Gastrocnemius medialis (tissue), 4 donors: ENCODE results near the gene KIF20B. TPM values are rescaled to one million over a fixed set of nuclear protein-coding genes. Genes with fewer than 3 reads are reported as not detected.

Source experiments
- ATAC-seq, 2 donors: fragments of 150-250 bp; one replicate each; pipeline ENCODE4 v1.9.1; 2016
- DNase-seq, 2 donors: peaks; one replicate each; pipeline ENCODE4 v3.0.0-alpha.2; 2019
- H3K27ac ChIP-seq, 4 donors: fragments of 200-600 bp; sonication (generic); 1 replicate in 1 of 4; 2 replicates in 3 of 4; pipeline ENCODE4 v1.5.1; 2016 to 2018; ENCODE audit warnings: mild to moderate bottlenecking in 2 of 4, moderate library complexity in 1 of 4
- H3K27me3 ChIP-seq, 3 donors: fragments of 200-600 bp; sonication (generic) in 2 of 3; 1 replicate in 1 of 3; 2 replicates in 2 of 3; pipeline versions ENCODE4 v1.5.1 to v1.6.0; 2016 to 2019; ENCODE audit warnings: mild to moderate bottlenecking in 1 of 3, moderate library complexity in 1 of 3
- H3K36me3 ChIP-seq, 2 donors: fragments of 200-600 bp; sonication (generic) in 1 of 2; one replicate each; pipeline ENCODE4 v1.5.1; 2017 to 2018
- H3K4me1 ChIP-seq, 2 donors: fragments of 200-600 bp; sonication (generic) in 1 of 2; one replicate each; pipeline ENCODE4 v1.5.1; 2016 to 2017; ENCODE audit warnings: mild to moderate bottlenecking in 2 of 2
- H3K4me3 ChIP-seq, 4 donors: fragments of 200-600 bp; sonication (generic) in 3 of 4; 1 replicate in 1 of 4; 2 replicates in 3 of 4; pipeline ENCODE4 v1.5.1; 2016 to 2019; ENCODE audit warnings: mild to moderate bottlenecking in 2 of 4
- H3K9me3 ChIP-seq, 3 donors: fragments of 200-600 bp; sonication (generic) in 2 of 3; 1 replicate in 1 of 3; 2 replicates in 2 of 3; pipeline ENCODE4 v1.5.1; 2016 to 2019
- POLR2A ChIP-seq, 2 donors: fragments of 450-650 bp; IDR thresholded peaks; one replicate each; pipeline ENCODE4 v1.6.1; 2017; ENCODE audit warnings: antibody characterized with exemption in 2 of 2, mild to moderate bottlenecking in 2 of 2, moderate library complexity in 2 of 2
- in situ Hi-C, 4 donors: fragments of 200-750 bp; cut with MboI; loops; one replicate each; pipeline versions ENCODE4 v1.15.0 to v1.8.0; 2017; ENCODE audit warnings: low sequenced_read_pairs in 4 of 4
- intact Hi-C: fragments of 100-400 bp; cut with DNase I; formaldehyde crosslinking; loops from one replicate; pipeline ENCODE4 v1.15.1; 2023; ENCODE audit warnings: low total_unique reads
- total RNA-seq, 4 donors: library from RNA; depleted of rRNA; stranded (reverse); fragments of >200 nt; gene quantifications; one replicate each; pipeline versions ENCODE4 v1.1.0 to v1.2.3, GENCODE V29; 2016
- TF ChIP-seq, protein P1 (sequence below), 5 experiments: fragments of 450-650 bp in 3 of 5; fragments of 200-600 bp in 2 of 5; sonication (generic) in 2 of 5; IDR thresholded peaks in 4 of 5; conservative IDR thresholded peaks in 1 of 5; 1 replicate in 4 of 5; 2 replicates in 1 of 5; pipeline ENCODE4 v1.5.1; 2016 to 2019; ENCODE audit warnings: antibody characterized with exemption in 5 of 5, mild to moderate bottlenecking in 3 of 5, moderate library complexity in 3 of 5

Gene KIF20B
- total RNA-seq, 4 donors from 2014 or later, result 0.65 to 1.0 (median 0.86) TPM

GRCh38 chr10:89773081-89773480, 71.7 kb downstream of the KIF20B start:
- TF ChIP-seq, protein P1, sequence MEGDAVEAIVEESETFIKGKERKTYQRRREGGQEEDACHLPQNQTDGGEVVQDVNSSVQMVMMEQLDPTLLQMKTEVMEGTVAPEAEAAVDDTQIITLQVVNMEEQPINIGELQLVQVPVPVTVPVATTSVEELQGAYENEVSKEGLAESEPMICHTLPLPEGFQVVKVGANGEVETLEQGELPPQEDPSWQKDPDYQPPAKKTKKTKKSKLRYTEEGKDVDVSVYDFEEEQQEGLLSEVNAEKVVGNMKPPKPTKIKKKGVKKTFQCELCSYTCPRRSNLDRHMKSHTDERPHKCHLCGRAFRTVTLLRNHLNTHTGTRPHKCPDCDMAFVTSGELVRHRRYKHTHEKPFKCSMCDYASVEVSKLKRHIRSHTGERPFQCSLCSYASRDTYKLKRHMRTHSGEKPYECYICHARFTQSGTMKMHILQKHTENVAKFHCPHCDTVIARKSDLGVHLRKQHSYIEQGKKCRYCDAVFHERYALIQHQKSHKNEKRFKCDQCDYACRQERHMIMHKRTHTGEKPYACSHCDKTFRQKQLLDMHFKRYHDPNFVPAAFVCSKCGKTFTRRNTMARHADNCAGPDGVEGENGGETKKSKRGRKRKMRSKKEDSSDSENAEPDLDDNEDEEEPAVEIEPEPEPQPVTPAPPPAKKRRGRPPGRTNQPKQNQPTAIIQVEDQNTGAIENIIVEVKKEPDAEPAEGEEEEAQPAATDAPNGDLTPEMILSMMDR (IDR thresholded peaks at IDR 0.05 in 4 of 5, conservative IDR thresholded peaks at IDR 0.05 in 1 of 5), result no peak
- no peak for TF ChIP-seq POLR2A (IDR thresholded peaks at IDR 0.05)
- DNase-seq (no peak), ATAC-seq (no peak)
- Histone ChIP-seq H3K9me3 (peaks cover 0 to 5% (median 0%) of the 10 kb centered on the region in 3 donors), H3K4me1 (no peaks in the 10 kb centered on the region), H3K36me3 (no peaks in the 10 kb centered on the region), H3K27ac (no peak overlapping the region), H3K4me3 (no peak overlapping the region), H3K27me3 (no peaks in the 10 kb centered on the region)
- in situ Hi-C loops (no loop called here), intact Hi-C loops (no loop called here)

DNA sequence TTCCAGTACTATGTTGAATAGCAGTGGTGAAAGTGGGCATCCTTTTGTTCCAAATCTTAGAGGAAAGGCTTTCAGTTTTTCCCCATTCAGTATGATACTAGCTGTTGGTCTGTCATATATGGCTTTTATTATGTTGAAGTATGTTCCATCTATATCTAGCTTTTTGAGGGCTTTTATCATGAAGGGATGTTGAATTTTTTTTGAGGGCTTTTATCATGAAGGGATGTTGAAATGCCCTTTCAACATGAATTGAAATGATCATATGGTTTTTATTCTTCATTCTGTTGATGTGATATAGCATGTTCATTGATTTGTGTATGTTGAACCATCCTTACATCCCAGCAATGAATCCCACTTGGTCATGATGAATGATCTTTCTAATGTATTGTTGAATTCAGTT, 75.3 kb downstream of the KIF20B start:
- no peaks in the 10 kb centered on the region for H3K27me3 ChIP-seq
- intact Hi-C loops, result no loop called here
- H3K4me3 ChIP-seq, result no peak overlapping the region
- ATAC-seq, result no peak
- no peaks in the 10 kb centered on the region for H3K36me3 ChIP-seq
- TF ChIP-seq, protein P1 (IDR thresholded peaks at IDR 0.05 in 4 of 5, conservative IDR thresholded peaks at IDR 0.05 in 1 of 5), result no peak
- TF ChIP-seq POLR2A (IDR thresholded peaks at IDR 0.05), result no peak
- in situ Hi-C loops, result loop anchor here in 2 of 4 donors (25.0 kb wide), 2 partner anchors 1011 to 1086 kb away; partner anchors contain the start of genes HTR7 (in 1 of the 2) and RPP30 (in 1 of the 2)
- H3K9me3 ChIP-seq, result peaks cover 0 to 5% (median 0%) of the 10 kb centered on the region in 3 donors
- DNase-seq, result no peak
- no peak overlapping the region for H3K27ac ChIP-seq
- H3K4me1 ChIP-seq, result no peaks in the 10 kb centered on the region

- in situ Hi-C loops, result loop anchor here in 2 of 4 donors (25.0 kb wide), 2 partner anchors 1005 to 1080 kb away; partner anchors contain the start of genes HTR7 (in 1 of the 2) and RPP30 (in 1 of the 2)
- TF ChIP-seq POLR2A (IDR thresholded peaks at IDR 0.05), result no peak
- TF ChIP-seq, protein P1 (IDR thresholded peaks at IDR 0.05 in 4 of 5, conservative IDR thresholded peaks at IDR 0.05 in 1 of 5), result no peak
- no peak for DNase-seq
- no peak overlapping the region for H3K4me3 ChIP-seq
- no peaks in the 10 kb centered on the region for H3K9me3 ChIP-seq
- ATAC-seq, result no peak
- intact Hi-C loops, result no loop called here
- no peaks in the 10 kb centered on the region for H3K36me3 ChIP-seq
- no peaks in the 10 kb centered on the region for H3K4me1 ChIP-seq
- H3K27me3 ChIP-seq, result no peaks in the 10 kb centered on the region
- H3K27ac ChIP-seq, result no peak overlapping the region
Measured at GRCh38 chr10:89782470-89782869, 81.1 kb downstream of the KIF20B start.

DNA sequence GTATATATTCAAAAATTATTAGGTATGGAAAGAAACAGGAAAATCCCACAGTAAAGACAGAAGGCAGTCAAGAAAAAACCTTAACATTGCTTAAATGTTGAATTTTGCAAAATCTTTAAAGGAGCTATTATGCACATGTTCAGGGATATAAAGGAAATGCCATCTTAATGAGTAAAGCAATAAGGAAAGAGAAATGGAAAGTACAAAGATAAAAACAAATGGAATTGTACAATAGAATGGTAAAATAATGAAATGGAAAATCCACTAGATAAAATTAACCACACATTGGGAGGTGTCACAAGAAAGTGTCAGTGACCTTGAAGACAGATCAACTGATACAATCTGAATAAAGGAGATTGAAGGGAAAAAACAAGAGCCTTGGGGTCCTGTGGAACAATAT, 82.0 kb downstream of the KIF20B start:
- intact Hi-C loops, result no loop called here
- H3K27ac ChIP-seq, result no peak overlapping the region
- no peaks in the 10 kb centered on the region for H3K4me1 ChIP-seq
- no peaks in the 10 kb centered on the region for H3K27me3 ChIP-seq
- TF ChIP-seq, protein P1 (IDR thresholded peaks at IDR 0.05 in 4 of 5, conservative IDR thresholded peaks at IDR 0.05 in 1 of 5), result no peak
- no peak for TF ChIP-seq POLR2A (IDR thresholded peaks at IDR 0.05)
- ATAC-seq (no peak), DNase-seq (no peak)
- no peak overlapping the region for H3K4me3 ChIP-seq
- H3K9me3 ChIP-seq, result no peaks in the 10 kb centered on the region
- in situ Hi-C loops, result loop anchor here in 2 of 4 donors (25.0 kb wide), 2 partner anchors 1004 to 1079 kb away; partner anchors contain the start of genes HTR7 (in 1 of the 2) and RPP30 (in 1 of the 2)
- no peaks in the 10 kb centered on the region for H3K36me3 ChIP-seq

- DNase-seq (no peak), ATAC-seq (no peak)
- H3K27ac ChIP-seq, result no peak overlapping the region
Measured at GRCh38 chr10:89785095-89785494, 83.7 kb downstream of the KIF20B start.

More at GRCh38 chr10:89785095-89785494, 83.7 kb downstream of the KIF20B start:
- no peak overlapping the region for H3K4me3 ChIP-seq
- H3K27me3 ChIP-seq, result no peaks in the 10 kb centered on the region
- no peaks in the 10 kb centered on the region for H3K4me1 ChIP-seq
- H3K9me3 ChIP-seq, result no peaks in the 10 kb centered on the region
- no peak for TF ChIP-seq POLR2A (IDR thresholded peaks at IDR 0.05)
- in situ Hi-C loops, result loop anchor here in 2 of 4 donors (25.0 kb wide), 2 partner anchors 1002 to 1077 kb away; partner anchors contain the start of genes HTR7 (in 1 of the 2) and RPP30 (in 1 of the 2)
- intact Hi-C loops, result no loop called here
- no peaks in the 10 kb centered on the region for H3K36me3 ChIP-seq
